GM12873 (cell line): Measurements from ENCODE around the gene ZNF528.

ENCODE experiments used
- CTCF ChIP-seq: IDR thresholded peaks from 2 replicates; pipeline ENCODE4 v1.5.1; 2012; ENCODE audit warnings: low read depth, mild to moderate bottlenecking, moderate library complexity, low read length, control low read depth; ENCODE audit not compliant: insufficient read depth; ENCODE audit errors: missing control alignments

Gene ZNF528

GRCh38 chr19:52464798-52465470 is 67.3 kb downstream of the ZNF528 start:
- TF ChIP-seq CTCF, result no peak
